Gastroesophageal sphincter (tissue), 3 donors: ENCODE data around the gene HOXD13.

ENCODE experiments used
- CTCF ChIP-seq, 4 experiments: fragments of 200-600 bp in 2 of 4; fragments of 450-650 bp in 2 of 4; sonication (generic) in 1 of 4; IDR thresholded peaks; one replicate each; pipeline ENCODE4 v1.5.1; 2017 to 2019; ENCODE audit warnings: antibody characterized with exemption in 4 of 4, mild to moderate bottlenecking in 2 of 4, moderate library complexity in 2 of 4
- POLR2AphosphoS5 ChIP-seq: sonication (generic); formaldehyde crosslinking; IDR thresholded peaks from one replicate; pipeline ENCODE4 v1.6.1; 2017; ENCODE audit warnings: antibody characterized with exemption

- TF ChIP-seq POLR2AphosphoS5, result no peak
- no peak for TF ChIP-seq CTCF (IDR thresholded peaks at IDR 0.05)
These were observed 3.3 kb upstream of the HOXD13 start for GRCh38 chr2:176088937-176089842.
